ENCODE data around the gene LITAFD. TPM values are rescaled to one million over a fixed set of nuclear protein-coding genes. Genes with fewer than 3 reads are reported as not detected.
A peak's percentile ranks its signal among the peaks of the same experiment; 100 is the strongest.
"Not testable (repeated sequence)": the region's sequence is repeated elsewhere in the genome, so short reads cannot be mapped to it uniquely, and the experiment has no call there.

LITAFD gene
- total RNA-seq (2014; rRNA removed; shearing (Covaris generic)) (not detected in 2 replicates), polyA plus RNA-seq (2016; fragmentation: Nextera tagmentation; extraction: Ambion mirVana) (not detected in 2 replicates)

- Histone ChIP-seq H3K9me3 (ENCODE audit: low read depth) (no peaks in the 10 kb centered on the region), H3F3A (ENCODE audit: insufficient read depth) (peaks cover 28% of the 10 kb centered on the region), H3K27ac (no peak within 1 kb of the TSS), H3K36me3 (ENCODE audit: low read depth) (no peaks in the 10 kb centered on the region), H3K27me3 (replicated peaks; ENCODE audit: insufficient read depth) (no peaks in the 10 kb centered on the region), H3K9ac (no peak within 1 kb of the TSS), H3K4me2 (ENCODE audit: unreplicated experiment) (no peak within 1 kb of the TSS), H3K4me3 (no peak within 1 kb of the TSS), H4K20me1 (ENCODE audit: insufficient read depth) (no peaks in the 10 kb centered on the region), H2AFZ (no peak within 1 kb of the TSS), H3K79me2 (ENCODE audit: insufficient read depth) (no peaks in the 10 kb centered on the region), H3K4me1 (ENCODE audit: insufficient read depth) (peaks cover 47% of the 10 kb centered on the region), H3K9me2 (ENCODE audit: insufficient read depth) (no peaks in the 10 kb centered on the region)
- TF ChIP-seq EZH2phosphoT487 (IDR thresholded peaks at IDR 0.05; ENCODE audit: insufficient read depth, low read depth) (no peak), EZH2 (IDR thresholded peaks at IDR 0.05; ENCODE audit: insufficient read depth, poor library complexity, severe bottlenecking) (no peak)
- in situ Hi-C loops (cut with MboI), result loop anchor here (10.0 kb wide), 1 partner anchor 227 kb away; no protein-coding TSS in a partner anchor
- DNase-seq, result no peak
- 53 to 56% methylated on average over 10 of the region's 10 CpGs for WGBS, 2 experiments (ENCODE audit: low coverage in 1 of 2, low lambda C conversion rate in 2 of 2, missing lambda C conversion rate in 2 of 2)
Measured at GRCh38 chr16:8882041-8882617, at the start of gene LITAFD. TSS of gene LITAFD (plus strand) at chr16:8882351. CDS start at chr16:8884356, 2,005 bp downstream.

- Histone ChIP-seq H3K9ac (no peak overlapping the region), H3F3A (ENCODE audit: insufficient read depth) (peaks cover 20% of the 10 kb centered on the region), H3K36me3 (ENCODE audit: low read depth) (peaks cover 9% of the 10 kb centered on the region; the same call in 1 of the 2 replicates), H2AFZ (no peak overlapping the region), H4K20me1 (ENCODE audit: insufficient read depth) (no peaks in the 10 kb centered on the region; the same call in 1 of the 2 replicates), H3K4me3 (no peak overlapping the region), H3K9me3 (ENCODE audit: low read depth) (no peaks in the 10 kb centered on the region), H3K79me2 (ENCODE audit: insufficient read depth) (peaks cover 80% of the 10 kb centered on the region), H3K4me1 (ENCODE audit: insufficient read depth) (peaks cover 12% of the 10 kb centered on the region), H3K9me2 (ENCODE audit: insufficient read depth) (no peaks in the 10 kb centered on the region), H3K27ac (no peak overlapping the region), H3K27me3 (replicated peaks; ENCODE audit: insufficient read depth) (no peaks in the 10 kb centered on the region), H3K4me2 (ENCODE audit: unreplicated experiment) (no peak overlapping the region)
- no peak for DNase-seq
- in situ Hi-C loops (cut with MboI), result no loop called here
- no peak for TF ChIP-seq EZH2phosphoT487 (IDR thresholded peaks at IDR 0.05; ENCODE audit: insufficient read depth, low read depth)
- no peak for TF ChIP-seq EZH2 (IDR thresholded peaks at IDR 0.05; ENCODE audit: insufficient read depth, poor library complexity, severe bottlenecking)
- 89 to 92% methylated on average over 16 of the region's 16 CpGs for WGBS, 2 experiments (ENCODE audit: low coverage in 1 of 2, low lambda C conversion rate in 2 of 2, missing lambda C conversion rate in 2 of 2)
Measured at GRCh38 chr16:8832717-8833105, 49.4 kb upstream of the LITAFD start.

GRCh38 chr16:8836797-8837196 is 45.4 kb upstream of the LITAFD start:
- H3K9me2 ChIP-seq (ENCODE audit: insufficient read depth); in situ Hi-C loops (cut with MboI); H3K9ac ChIP-seq; H3K4me3 ChIP-seq; H3K27me3 ChIP-seq (replicated peaks; ENCODE audit: insufficient read depth); H3K36me3 ChIP-seq (ENCODE audit: low read depth); H4K20me1 ChIP-seq (ENCODE audit: insufficient read depth); H2AFZ ChIP-seq; H3K9me3 ChIP-seq (ENCODE audit: low read depth); DNase-seq; H3K4me2 ChIP-seq (ENCODE audit: unreplicated experiment); H3K27ac ChIP-seq; H3K4me1 ChIP-seq (ENCODE audit: insufficient read depth): not testable (repeated sequence)
- Histone ChIP-seq H3F3A (ENCODE audit: insufficient read depth) (peaks cover 13% of the 10 kb centered on the region), H3K79me2 (ENCODE audit: insufficient read depth) (peaks cover 77% of the 10 kb centered on the region)
- WGBS, 2 experiments (ENCODE audit: low coverage in 1 of 2, low lambda C conversion rate in 2 of 2, missing lambda C conversion rate in 2 of 2), result 80 to 84% methylated on average over 3 to 7 of the region's 7 CpGs

GRCh38 chr16:8837594-8837993 is 44.6 kb upstream of the LITAFD start:
- not testable (repeated sequence) for H4K20me1 ChIP-seq (ENCODE audit: insufficient read depth); H3K4me2 ChIP-seq (ENCODE audit: unreplicated experiment)

GRCh38 chr16:8842016-8842415 is 40.1 kb upstream of the LITAFD start:
- peaks cover 19% of the 10 kb centered on the region; the same call in 1 of the 2 replicates for H3F3A ChIP-seq (ENCODE audit: insufficient read depth)
- peak; percentile 38 for DNase-seq
- 66 to 85% methylated on average over 3 to 4 of the region's 4 CpGs for WGBS, 2 experiments (ENCODE audit: low coverage in 1 of 2, low lambda C conversion rate in 2 of 2, missing lambda C conversion rate in 2 of 2)
- H3K9me2 ChIP-seq (ENCODE audit: insufficient read depth); H2AFZ ChIP-seq; H3K4me3 ChIP-seq; H3K4me2 ChIP-seq (ENCODE audit: unreplicated experiment); in situ Hi-C loops (cut with MboI); H4K20me1 ChIP-seq (ENCODE audit: insufficient read depth); H3K27ac ChIP-seq; H3K9me3 ChIP-seq (ENCODE audit: low read depth); H3K36me3 ChIP-seq (ENCODE audit: low read depth); H3K27me3 ChIP-seq (replicated peaks; ENCODE audit: insufficient read depth); H3K4me1 ChIP-seq (ENCODE audit: insufficient read depth); H3K9ac ChIP-seq: not testable (repeated sequence)
- peaks cover 87% of the 10 kb centered on the region for H3K79me2 ChIP-seq (ENCODE audit: insufficient read depth)

More at GRCh38 chr16:8837594-8837993, 44.6 kb upstream of the LITAFD start:
- H3K9ac ChIP-seq; H3K27ac ChIP-seq; H3F3A ChIP-seq (ENCODE audit: insufficient read depth); H3K9me3 ChIP-seq (ENCODE audit: low read depth); H3K4me3 ChIP-seq; H2AFZ ChIP-seq; H3K9me2 ChIP-seq (ENCODE audit: insufficient read depth); H3K4me1 ChIP-seq (ENCODE audit: insufficient read depth); in situ Hi-C loops (cut with MboI); DNase-seq; H3K27me3 ChIP-seq (replicated peaks; ENCODE audit: insufficient read depth); H3K36me3 ChIP-seq (ENCODE audit: low read depth): not testable (repeated sequence)
- 94% methylated on average over 15 of the region's 15 CpGs for WGBS, 2 experiments (ENCODE audit: low coverage in 1 of 2, low lambda C conversion rate in 2 of 2, missing lambda C conversion rate in 2 of 2)
- H3K79me2 ChIP-seq (ENCODE audit: insufficient read depth), result peaks cover 76% of the 10 kb centered on the region

GRCh38 chr16:8843296-8843695 is 38.9 kb upstream of the LITAFD start:
- in situ Hi-C loops (cut with MboI), result not testable (repeated sequence)

More at GRCh38 chr16:8843296-8843695, 38.9 kb upstream of the LITAFD start:
- not testable (repeated sequence) for H3K9me3 ChIP-seq (ENCODE audit: low read depth); H3K9ac ChIP-seq; H4K20me1 ChIP-seq (ENCODE audit: insufficient read depth); H3K9me2 ChIP-seq (ENCODE audit: insufficient read depth); H3K27ac ChIP-seq; H3K27me3 ChIP-seq (replicated peaks; ENCODE audit: insufficient read depth); H3K4me3 ChIP-seq; H2AFZ ChIP-seq; H3K36me3 ChIP-seq (ENCODE audit: low read depth); H3K4me2 ChIP-seq (ENCODE audit: unreplicated experiment); DNase-seq; H3K4me1 ChIP-seq (ENCODE audit: insufficient read depth)
- Histone ChIP-seq H3F3A (ENCODE audit: insufficient read depth) (peaks cover 29% of the 10 kb centered on the region), H3K79me2 (ENCODE audit: insufficient read depth) (peaks cover 88% of the 10 kb centered on the region)
- WGBS, 2 experiments (ENCODE audit: low coverage in 1 of 2, low lambda C conversion rate in 2 of 2, missing lambda C conversion rate in 2 of 2), result 97 to 98% methylated on average over 6 to 8 of the region's 12 CpGs

Data from GM23248 (cell line).